Activated naive CD8-positive, alpha-beta T cell treated with anti-CD3 and anti-CD28 coated beads, Interleukin-2, amount 10 ng/mL, durations not matched to agents 7 days and 5 days (primary cell): Measurements from ENCODE around the gene SGCG. TPM values are rescaled to one million over a fixed set of nuclear protein-coding genes. Genes with fewer than 3 reads are reported as not detected.

Source experiments
- ATAC-seq: fragments of 150-1000 bp; cut with Tn5 transposase; one replicate; pipeline ENCODE4 v1.10.0; 2021; ENCODE audit warnings: low read depth, moderate library complexity
- POLR2A ChIA-PET: fragments of 350-600 bp; sonication (Branson Sonifier 250); formaldehyde crosslinking; loops from one replicate; lab custom pipeline; 2021; ENCODE audit warnings: antibody characterized with exemption; lab: Charles Lee
- DNase-seq: peaks from one replicate; pipeline ENCODE4 v3.0.0; 2021
- H3K27ac Mint-ChIP-seq: one replicate; pipeline ENCODE4 v1.8.0; 2022; ENCODE audit warnings: mild to moderate bottlenecking, mixed read lengths
- H3K27me3 Mint-ChIP-seq: one replicate; pipeline ENCODE4 v1.8.0; 2022; ENCODE audit warnings: mild to moderate bottlenecking, moderate library complexity, mixed read lengths
- H3K36me3 Mint-ChIP-seq: one replicate; pipeline ENCODE4 v1.8.0; 2021; ENCODE audit warnings: mild to moderate bottlenecking, mixed read lengths
- H3K4me1 Mint-ChIP-seq: one replicate; pipeline ENCODE4 v1.8.0; 2021; ENCODE audit warnings: mixed read lengths
- H3K4me3 Mint-ChIP-seq: one replicate; pipeline ENCODE4 v1.8.0; 2022; ENCODE audit warnings: mild to moderate bottlenecking, moderate library complexity, mixed read lengths
- H3K9me3 Mint-ChIP-seq: one replicate; pipeline ENCODE4 v1.8.0; 2021; ENCODE audit warnings: mixed read lengths
- total RNA-seq, 2 experiments: library from RNA; stranded (reverse); gene quantifications; one replicate each; pipeline ENCODE4 v1.2.3, GENCODE V29; 2021

SGCG gene
- total RNA-seq, 2 experiments from 2014 or later = not detected

- Mint-ChIP-seq H3K4me1 (peaks cover 2% of the 10 kb centered on the region), H3K9me3 (no peaks in the 10 kb centered on the region), H3K36me3 (peaks cover 37% of the 10 kb centered on the region), H3K4me3 (no peak overlapping the region), H3K27me3 (no peaks in the 10 kb centered on the region), H3K27ac (no peak overlapping the region)
- DNase-seq (no peak), ATAC-seq (no peak)
- POLR2A ChIA-PET = no interaction called here
Observed at GRCh38 chr13:23356368-23356767, 175.6 kb downstream of the SGCG start.

GRCh38 chr13:23357349-23357748 is 176.6 kb downstream of the SGCG start:
- ATAC-seq (no peak), DNase-seq (no peak)
- POLR2A ChIA-PET = interaction anchor here (0.6 kb wide), 1 partner anchor 37 kb away, joined by 3 read pairs; no protein-coding TSS in a partner anchor
- no peak overlapping the region for H3K4me3 Mint-ChIP-seq
- peaks cover 2% of the 10 kb centered on the region for H3K4me1 Mint-ChIP-seq
- H3K27me3 Mint-ChIP-seq = no peaks in the 10 kb centered on the region
- H3K9me3 Mint-ChIP-seq = no peaks in the 10 kb centered on the region
- peaks cover 31% of the 10 kb centered on the region for H3K36me3 Mint-ChIP-seq
- H3K27ac Mint-ChIP-seq = no peak overlapping the region

DNA sequence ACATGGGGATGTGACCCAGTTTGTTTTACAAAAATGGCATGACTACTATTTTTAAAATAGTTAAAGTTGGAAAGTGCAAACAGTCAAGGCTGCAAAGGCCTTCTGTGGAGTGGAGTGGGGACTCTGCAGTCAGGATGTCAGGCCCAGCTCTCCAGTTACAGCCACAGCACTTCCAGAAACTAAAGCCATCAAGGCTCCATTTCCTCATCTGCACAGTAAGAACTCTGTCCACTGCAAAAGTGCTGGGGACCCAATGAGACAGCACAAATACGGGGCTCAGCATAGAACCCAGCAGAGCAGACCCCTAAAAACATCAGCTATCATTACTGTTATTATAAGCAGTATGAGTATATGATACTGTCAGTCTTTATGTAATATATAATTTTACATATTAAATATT is 179.1 kb downstream of the SGCG start:
- POLR2A ChIA-PET = no interaction called here
- no peaks in the 10 kb centered on the region for H3K27me3 Mint-ChIP-seq
- H3K27ac Mint-ChIP-seq = no peak overlapping the region
- no peak for DNase-seq
- peaks cover 2% of the 10 kb centered on the region for H3K4me1 Mint-ChIP-seq
- no peak overlapping the region for H3K4me3 Mint-ChIP-seq
- ATAC-seq = no peak
- H3K9me3 Mint-ChIP-seq = no peaks in the 10 kb centered on the region
- H3K36me3 Mint-ChIP-seq = peaks cover 29% of the 10 kb centered on the region

DNA sequence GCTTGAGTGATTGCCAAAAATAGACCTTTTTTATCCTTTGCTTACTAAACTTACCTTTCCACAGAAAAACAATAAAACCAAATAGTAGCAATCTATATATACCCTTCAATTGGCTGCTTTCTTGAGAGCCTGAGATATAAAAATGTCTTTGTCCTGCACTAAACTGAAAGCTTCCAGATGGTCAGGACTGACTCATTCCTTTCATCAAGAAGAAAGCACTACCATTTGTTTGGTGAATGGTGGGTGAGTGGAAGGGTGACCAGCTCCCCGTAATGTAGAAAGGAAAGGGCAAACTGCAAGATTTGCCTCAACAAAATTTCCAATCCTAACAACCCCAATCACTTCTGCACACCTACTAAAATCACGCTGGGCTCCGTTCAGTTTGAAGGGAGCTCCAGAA is 184.9 kb downstream of the SGCG start:
- H3K27ac Mint-ChIP-seq = no peak overlapping the region
- ATAC-seq (no peak), DNase-seq (no peak)
- POLR2A ChIA-PET = no interaction called here
- H3K4me3 Mint-ChIP-seq = no peak overlapping the region
- H3K4me1 Mint-ChIP-seq = peaks cover 2% of the 10 kb centered on the region
- H3K27me3 Mint-ChIP-seq = no peaks in the 10 kb centered on the region
- H3K9me3 Mint-ChIP-seq = no peaks in the 10 kb centered on the region
- peaks cover 46% of the 10 kb centered on the region for H3K36me3 Mint-ChIP-seq

GRCh38 chr13:23367907-23368306 is 187.1 kb downstream of the SGCG start:
- POLR2A ChIA-PET = no interaction called here
- H3K9me3 Mint-ChIP-seq = no peaks in the 10 kb centered on the region
- ATAC-seq (no peak), DNase-seq (no peak)
- H3K27ac Mint-ChIP-seq = no peak overlapping the region
- peaks cover 12% of the 10 kb centered on the region for H3K4me1 Mint-ChIP-seq
- H3K27me3 Mint-ChIP-seq = no peaks in the 10 kb centered on the region
- H3K36me3 Mint-ChIP-seq = peaks cover 55% of the 10 kb centered on the region
- H3K4me3 Mint-ChIP-seq = no peak overlapping the region

- peaks cover 38% of the 10 kb centered on the region for H3K36me3 Mint-ChIP-seq
Observed at GRCh38 chr13:23372264-23372906, 191.6 kb downstream of the SGCG start.

More at GRCh38 chr13:23372264-23372906, 191.6 kb downstream of the SGCG start:
- H3K27ac Mint-ChIP-seq = peak overlapping the region; percentile 42
- no peaks in the 10 kb centered on the region for H3K27me3 Mint-ChIP-seq
- peak overlapping the region; percentile 15 for H3K4me3 Mint-ChIP-seq
- H3K4me1 Mint-ChIP-seq = peaks cover 33% of the 10 kb centered on the region
- no peak for DNase-seq
- H3K9me3 Mint-ChIP-seq = no peaks in the 10 kb centered on the region
- POLR2A ChIA-PET = no interaction called here
- no peak for ATAC-seq
